NCI-H1417 (cell line): ENCODE results near the gene IWS1.
"Not testable (repeated sequence)": the region's sequence is repeated elsewhere in the genome, so short reads cannot be mapped to it uniquely, and the experiment has no call there.

Experiments used
- DNase-seq, 3 experiments: peaks; one replicate each; lab custom pipeline; 2025; lab: John Stamatoyannopoulos, UW

IWS1 gene

DNA sequence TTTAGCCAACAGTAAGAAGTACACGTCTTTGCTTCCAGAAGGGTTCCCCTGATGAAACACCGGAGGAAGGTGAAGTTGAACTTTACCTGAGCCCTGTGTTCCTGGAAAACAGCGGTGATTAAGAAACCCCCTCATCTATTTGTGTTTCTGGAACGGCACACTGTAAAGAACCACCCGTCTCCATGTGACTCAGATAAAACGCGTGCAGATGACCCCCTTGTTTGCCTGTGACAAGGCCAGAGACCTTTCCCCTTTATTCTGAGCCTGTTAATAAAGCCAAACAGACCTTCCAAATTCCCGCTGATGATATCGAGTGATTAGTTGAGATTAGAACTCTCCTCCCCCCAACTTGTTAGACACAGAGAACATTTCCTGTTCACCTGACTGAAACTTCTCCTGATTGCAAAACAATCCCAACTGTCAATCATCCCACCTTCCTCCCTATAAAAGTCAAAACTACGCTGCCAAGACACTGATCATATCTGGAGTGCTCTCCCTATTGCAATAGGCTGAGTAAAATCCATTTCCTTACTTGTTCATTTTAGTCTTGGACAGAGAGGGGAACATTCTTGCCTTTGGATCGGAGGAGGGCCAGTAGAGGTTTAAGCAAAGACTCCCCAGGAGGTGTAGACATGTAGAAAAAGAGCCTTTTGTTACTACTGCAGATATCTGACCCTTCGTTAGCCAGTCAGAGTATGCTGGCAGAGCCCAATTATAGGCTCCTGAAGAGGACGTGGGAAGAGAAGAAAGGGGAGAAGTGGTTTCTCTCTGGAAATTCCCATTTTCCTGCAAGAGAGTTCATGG lies 914 bp upstream of the IWS1 start:
- DNase-seq: peak in 1 of 3 experiments; percentile 87

DNA sequence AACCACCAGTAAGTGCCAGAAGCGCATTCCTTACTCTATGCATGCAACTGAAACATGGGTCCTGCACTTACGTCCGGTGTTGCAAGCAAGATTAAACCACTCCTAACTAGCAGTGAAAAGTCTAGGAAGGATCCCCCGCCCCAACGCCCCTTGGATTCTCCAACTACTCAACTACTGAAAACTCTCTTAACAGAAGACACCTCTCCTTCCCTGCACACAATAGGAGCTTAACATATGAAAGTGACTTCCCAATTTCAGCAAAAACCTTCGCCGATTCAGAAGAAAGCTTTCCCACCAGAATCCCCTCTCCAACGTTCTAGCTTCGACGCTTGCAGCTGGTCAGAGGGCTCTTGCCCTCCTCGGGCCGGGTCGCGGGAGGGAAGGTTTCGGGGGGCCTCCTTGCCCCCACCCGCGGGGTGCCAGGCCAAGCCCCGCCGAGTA lies 578 bp downstream of the IWS1 start:
- DNase-seq: peak in 1 of 3 experiments; percentile 49

- not testable (repeated sequence) for DNase-seq
These were observed 2.0 kb downstream of the IWS1 start for GRCh38 chr2:127524198-127524834.

DNA sequence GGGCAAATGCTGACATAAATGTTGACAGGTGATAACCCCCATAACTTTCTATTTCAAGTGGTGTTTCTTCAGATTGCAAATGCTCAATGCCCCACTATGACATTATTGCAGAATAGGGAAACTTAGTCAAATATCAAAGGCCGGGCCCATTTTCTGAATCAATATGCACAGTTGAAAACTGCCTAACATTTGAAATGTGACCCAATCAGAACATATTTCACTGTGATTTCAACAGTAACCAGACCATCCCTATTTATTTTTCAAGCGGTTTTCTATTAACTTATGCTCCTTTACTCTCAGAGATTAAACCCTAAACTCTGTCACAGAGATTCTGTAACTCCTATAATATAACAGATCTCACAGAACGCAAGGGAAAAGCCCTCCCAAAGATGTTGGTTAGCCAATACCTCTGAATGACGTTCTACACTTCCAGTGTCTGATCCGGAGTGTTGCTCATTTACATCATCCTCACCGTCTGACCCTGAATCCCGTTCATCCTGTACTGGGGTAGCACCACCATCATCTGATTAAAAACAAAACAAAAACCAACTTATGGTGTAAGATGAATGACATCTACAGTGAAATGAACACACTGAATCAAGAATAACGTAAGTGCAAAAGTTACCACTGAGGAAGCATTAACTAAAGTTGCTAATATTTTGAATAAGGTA lies 2.9 kb downstream of the IWS1 start:
- no peak for DNase-seq

DNA sequence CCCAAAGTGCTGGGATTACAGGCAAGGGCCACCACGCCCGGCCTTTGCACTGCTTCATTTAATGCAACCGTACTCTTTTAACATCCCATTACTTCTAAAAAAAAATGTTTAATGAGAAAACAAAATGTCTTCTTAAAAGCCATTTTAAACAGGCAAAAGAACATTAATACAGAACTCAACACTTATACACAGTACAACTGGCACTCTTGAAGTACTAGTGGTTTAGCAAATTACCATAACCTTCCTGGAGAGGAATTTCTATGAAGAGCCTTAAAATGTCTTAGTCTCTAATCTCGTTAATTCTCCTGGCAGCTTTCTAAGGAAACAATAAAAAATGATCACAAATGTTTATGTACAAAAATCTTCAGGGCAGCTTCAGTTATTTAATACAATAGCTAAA lies 5.9 kb downstream of the IWS1 start:
- DNase-seq: no peak

DNA sequence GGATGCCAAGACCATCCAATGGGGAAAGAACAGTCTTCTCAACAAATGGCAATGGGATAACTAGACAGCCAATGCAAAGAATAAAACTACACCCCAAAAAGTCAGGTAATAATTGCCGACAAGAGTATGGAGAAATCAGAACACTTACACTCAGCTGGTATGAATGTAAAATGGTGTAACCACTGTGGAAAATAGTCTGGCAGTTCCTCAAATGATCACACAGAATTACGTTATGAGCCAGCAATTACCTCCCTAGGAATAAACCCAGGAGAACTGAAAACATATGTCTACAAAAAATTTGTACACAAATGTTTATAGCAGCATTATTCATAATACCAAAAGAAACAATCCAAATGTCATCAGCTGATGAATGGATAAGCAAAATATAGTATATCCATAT lies 8.8 kb downstream of the IWS1 start:
- DNase-seq: no peak

DNA sequence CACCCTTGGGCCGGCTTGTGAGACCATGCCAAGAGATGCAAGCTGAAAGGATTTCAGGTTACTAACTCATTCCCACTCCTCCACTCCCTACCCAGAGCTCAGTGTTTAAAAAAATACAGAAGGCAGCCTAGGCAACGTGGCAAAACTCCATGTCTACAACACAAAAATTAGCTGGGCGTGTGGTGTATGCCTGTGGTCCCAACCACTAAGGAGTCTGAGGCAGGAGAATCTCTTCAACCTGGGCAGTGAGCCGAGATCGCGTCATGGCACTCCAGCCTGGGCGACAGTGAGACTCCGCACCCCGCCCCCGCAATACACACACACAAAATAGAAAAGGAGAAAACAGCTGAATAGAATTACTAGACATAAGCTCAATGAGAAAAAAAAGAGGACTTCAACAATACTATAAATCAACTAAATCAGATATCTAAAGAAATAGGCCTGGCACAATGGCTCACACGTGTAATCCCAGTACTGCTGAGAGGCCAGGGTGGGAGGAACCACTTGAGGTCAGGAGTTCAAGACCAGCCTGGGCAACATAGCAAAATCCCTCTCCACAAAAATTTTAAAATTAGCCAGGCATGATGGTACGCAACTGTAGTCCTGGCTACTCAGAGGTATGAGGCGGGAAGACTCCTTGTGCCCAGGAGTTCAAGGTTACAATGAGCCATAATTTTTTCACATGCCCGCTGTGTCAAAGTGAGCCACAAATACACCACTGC lies 10.1 kb downstream of the IWS1 start:
- DNase-seq: no peak

- no peak for DNase-seq
These were observed 10.8 kb downstream of the IWS1 start for GRCh38 chr2:127515383-127515915.

DNA sequence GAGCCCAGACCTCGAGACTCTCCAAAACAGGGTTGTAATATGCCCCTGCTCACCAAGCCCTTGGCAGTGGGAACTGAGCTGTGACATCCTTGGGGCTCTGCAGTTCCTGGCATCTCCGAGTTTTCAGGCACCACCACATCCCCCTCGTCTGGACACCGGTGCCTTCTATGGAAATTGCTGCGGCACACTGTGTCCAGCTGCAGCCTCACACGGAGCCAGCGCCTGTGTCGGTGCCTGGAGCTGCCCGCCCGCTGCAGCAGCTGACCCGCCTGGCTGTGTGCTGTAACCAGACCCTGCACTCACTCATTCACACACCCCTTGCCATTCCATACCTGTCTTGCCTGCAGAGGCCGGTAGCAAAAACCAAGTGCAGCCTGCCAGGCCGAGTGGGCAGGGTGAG lies 11.8 kb downstream of the IWS1 start:
- no peak for DNase-seq

- DNase-seq: no peak
These were observed 12.2 kb downstream of the IWS1 start for GRCh38 chr2:127514076-127514475.

DNA sequence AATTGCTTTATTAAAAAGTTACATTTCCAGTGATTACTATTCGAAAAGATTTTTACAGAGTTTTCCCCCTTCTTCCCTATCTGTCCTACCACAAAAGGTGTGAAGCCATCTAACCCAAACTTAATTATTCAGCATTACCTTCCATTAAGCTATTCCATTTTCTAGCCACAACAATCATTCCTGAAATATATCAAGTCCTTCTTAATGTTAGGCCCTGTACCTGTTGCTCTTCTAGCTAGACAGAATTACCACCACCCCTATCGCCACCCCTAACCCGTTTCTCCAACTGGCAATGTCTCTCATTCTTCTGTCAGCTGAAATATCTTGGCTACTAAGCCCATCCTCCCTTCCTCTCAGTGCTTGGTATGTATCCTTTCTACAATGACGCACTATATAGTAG lies 13.9 kb downstream of the IWS1 start:
- DNase-seq: no peak

DNA sequence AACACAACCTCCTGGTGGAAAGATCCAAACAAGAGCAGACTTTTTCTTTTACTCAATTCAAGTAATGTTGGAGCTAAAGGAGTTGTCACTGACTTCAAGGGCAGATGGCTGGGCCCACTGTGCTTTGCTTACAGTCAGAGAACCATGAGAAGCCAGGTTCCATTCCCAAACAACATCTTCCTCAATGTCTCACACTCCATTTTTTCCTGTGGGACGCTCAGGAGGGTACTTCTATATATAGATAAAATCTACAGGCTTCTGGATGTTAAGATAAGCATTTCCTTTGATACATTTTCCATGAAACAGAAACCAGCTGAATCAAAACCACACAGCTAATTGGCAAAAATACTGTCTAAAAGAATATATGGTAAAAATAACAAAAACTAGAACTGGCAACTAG lies 14.4 kb downstream of the IWS1 start:
- DNase-seq: no peak

GRCh38 chr2:127511090-127511695 lies 15.1 kb downstream of the IWS1 start:
- DNase-seq: no peak

DNA sequence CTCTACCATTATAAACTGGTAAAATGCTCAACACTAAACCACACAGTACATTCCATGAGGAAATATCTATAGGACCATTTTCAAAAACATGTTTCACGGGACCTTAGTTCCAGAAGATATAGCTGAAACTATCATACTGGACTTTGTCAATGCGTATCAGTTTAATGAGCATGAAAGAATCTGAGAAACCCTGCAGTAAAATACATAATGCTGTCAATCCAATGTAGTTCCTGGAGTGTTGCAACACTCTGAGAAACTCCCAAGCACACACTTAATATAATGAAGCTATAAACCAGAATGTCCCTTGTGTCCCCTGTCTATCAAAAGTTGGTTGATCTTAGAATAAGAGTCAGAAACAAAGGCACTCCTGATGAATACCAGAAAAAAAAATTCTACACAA lies 16.2 kb downstream of the IWS1 start:
- DNase-seq: no peak

- DNase-seq: no peak
These were observed 17.7 kb downstream of the IWS1 start for GRCh38 chr2:127508631-127509034.

DNA sequence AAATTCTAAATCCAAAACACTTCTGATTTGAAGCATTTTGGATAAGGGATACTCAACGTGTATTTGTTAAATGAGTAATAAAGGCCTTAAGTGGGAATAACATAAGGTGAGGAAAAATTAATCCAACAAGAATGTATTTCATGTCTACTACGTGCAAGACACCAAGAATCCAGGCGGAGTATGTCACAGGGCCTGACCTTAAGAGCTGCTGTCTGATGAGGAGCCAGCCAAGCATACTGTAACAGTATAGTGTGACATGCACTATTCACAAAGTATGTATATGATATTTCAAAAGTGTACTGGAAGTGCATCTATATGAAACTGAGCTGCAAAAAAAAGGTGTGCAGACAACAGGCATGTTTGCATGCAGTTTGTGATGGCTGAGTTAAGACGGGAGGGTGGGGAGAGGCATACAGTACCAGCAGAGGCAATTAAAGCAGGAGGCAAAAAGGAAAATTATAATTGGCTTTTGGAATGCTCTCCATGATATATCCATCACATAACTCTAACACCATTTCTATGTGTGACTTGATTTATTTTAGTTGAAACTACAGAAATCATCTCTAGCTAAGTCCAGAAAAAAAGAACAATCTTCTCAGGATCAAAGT lies 18.2 kb downstream of the IWS1 start:
- DNase-seq: no peak

- no peak for DNase-seq
These were observed 19.8 kb downstream of the IWS1 start for GRCh38 chr2:127506510-127506909.

DNA sequence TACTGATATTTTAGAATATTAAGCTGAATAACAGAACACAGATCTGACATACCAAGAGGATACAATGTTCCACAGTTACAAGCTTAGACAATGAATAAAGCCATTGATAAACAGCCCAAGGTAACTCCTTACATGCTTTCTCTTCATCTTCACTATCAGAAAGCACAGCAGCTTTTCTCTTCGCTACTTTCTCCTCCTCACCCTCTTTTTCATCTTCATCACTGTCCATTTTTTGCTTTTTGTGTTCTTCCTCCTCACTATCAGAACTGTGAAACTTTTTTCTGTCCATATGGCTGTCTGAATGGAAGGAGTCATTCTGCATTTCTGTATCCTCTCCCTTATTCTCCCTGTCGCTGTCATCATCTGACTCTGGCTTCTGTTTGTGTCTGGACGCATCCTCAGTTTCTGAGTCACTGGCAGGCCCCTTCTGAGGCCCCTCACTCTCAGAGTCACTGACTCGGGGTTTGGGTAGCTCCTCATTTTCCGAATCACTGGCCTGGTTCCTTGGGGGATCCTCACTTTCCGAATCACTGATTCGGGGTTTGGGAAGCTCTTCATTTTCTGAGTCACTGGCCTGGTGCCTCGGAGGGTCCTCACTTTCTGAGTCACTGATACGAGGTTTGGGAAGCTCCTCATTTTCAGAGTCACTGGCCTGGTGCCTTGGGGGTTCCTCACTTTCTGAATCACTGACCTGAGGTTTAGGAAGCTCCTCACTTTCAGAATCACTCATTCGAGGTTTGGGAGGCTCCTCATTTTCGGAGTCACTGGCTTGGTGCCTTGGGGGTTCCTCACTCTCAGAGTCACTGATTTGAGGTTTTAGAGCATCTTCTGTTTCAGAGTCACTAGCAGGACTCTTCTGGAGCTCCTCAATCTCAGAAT lies 21.5 kb downstream of the IWS1 start:
- DNase-seq: no peak

- no peak for DNase-seq
These were observed 22.8 kb downstream of the IWS1 start for GRCh38 chr2:127503491-127503890.

DNA sequence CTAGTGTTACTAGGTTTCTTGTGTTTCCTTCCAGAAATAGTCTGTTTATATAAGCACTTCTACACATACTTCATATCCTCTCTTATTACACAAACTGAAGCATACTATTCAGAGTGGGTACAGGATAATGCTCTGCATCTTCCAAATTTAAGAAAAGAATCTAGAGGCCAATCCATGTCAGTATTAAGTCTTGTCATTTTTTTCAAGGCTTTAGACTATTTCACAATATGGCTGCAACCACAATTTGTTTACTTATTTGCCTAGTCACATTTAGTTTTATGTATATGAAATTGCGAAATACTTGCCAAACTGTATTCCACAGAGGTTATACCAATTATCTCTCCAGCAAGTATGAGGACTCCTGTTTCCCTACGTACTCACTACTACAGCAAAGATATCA lies 27.9 kb downstream of the IWS1 start:
- no peak for DNase-seq
